ENCODE data around the gene INHBE.
"Not testable (repeated sequence)": the region's sequence is repeated elsewhere in the genome, so short reads cannot be mapped to it uniquely, and the experiment has no call there.

The INHBE gene

GRCh38 chr12:57441846-57442427 lies 13.2 kb upstream of the INHBE start:
- no peak overlapping the region for H3K4me3 ChIP-seq (ENCODE audit: extremely low read depth, insufficient read depth, low read length, poor library complexity, severe bottlenecking)
- no peaks in the 10 kb centered on the region for H3K36me3 ChIP-seq (ENCODE audit: control insufficient read depth, insufficient read depth, low read length)
- H3K4me1 ChIP-seq (ENCODE audit: control insufficient read depth, insufficient read depth, low read length, poor library complexity, severe bottlenecking): no peaks in the 10 kb centered on the region
- H3K27ac ChIP-seq (ENCODE audit: low read depth, low read length, severe bottlenecking): no peak overlapping the region
- WGBS, 2 experiments (ENCODE audit: insufficient coverage in 2 of 2): 33 to 67% methylated on average over 1 of the region's 1 CpG
- peaks cover 6% of the 10 kb centered on the region for H3K9me3 ChIP-seq (ENCODE audit: control insufficient read depth, low read length)

- not testable (repeated sequence) for H3K4me1 ChIP-seq (ENCODE audit: control insufficient read depth, insufficient read depth, low read length, poor library complexity, severe bottlenecking); H3K27ac ChIP-seq (ENCODE audit: low read depth, low read length, severe bottlenecking); H3K9me3 ChIP-seq (ENCODE audit: control insufficient read depth, low read length); H3K36me3 ChIP-seq (ENCODE audit: control insufficient read depth, insufficient read depth, low read length); H3K4me3 ChIP-seq (ENCODE audit: extremely low read depth, insufficient read depth, low read length, poor library complexity, severe bottlenecking)
- 96% methylated on average over 3 of the region's 6 CpGs; no CpG with 5 or more reads in 1 of the 2 experiments for WGBS, 2 experiments (ENCODE audit: insufficient coverage in 2 of 2)
Observed at GRCh38 chr12:57444337-57444736, 10.8 kb upstream of the INHBE start.

DNA sequence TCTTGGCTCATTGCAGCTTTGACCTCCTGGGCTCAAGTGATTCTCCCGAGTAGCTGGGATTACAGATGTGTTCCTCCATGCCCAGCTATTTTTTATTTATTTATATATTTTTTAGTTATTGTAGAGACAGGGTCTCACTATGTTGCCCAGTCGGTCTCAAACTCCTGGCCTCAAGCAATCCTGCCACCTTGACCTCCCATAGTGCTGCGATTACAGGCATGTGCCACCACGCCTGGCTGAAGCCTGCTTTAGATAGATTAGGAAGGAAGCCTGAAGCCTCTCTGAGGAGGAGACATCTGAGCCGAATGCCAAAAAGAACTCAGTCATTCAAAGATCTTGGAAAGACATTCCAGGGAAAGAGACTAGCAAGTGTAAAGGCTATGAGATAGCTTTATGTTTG lies 10.4 kb upstream of the INHBE start:
- H3K4me3 ChIP-seq (ENCODE audit: extremely low read depth, insufficient read depth, low read length, poor library complexity, severe bottlenecking): no peak overlapping the region
- no peaks in the 10 kb centered on the region for H3K36me3 ChIP-seq (ENCODE audit: control insufficient read depth, insufficient read depth, low read length)
- no peaks in the 10 kb centered on the region for H3K4me1 ChIP-seq (ENCODE audit: control insufficient read depth, insufficient read depth, low read length, poor library complexity, severe bottlenecking)
- WGBS, 2 experiments (ENCODE audit: insufficient coverage in 2 of 2): 94 to 100% methylated on average over 1 to 3 of the region's 5 CpGs
- H3K27ac ChIP-seq (ENCODE audit: low read depth, low read length, severe bottlenecking): no peak overlapping the region
- peaks cover 6% of the 10 kb centered on the region for H3K9me3 ChIP-seq (ENCODE audit: control insufficient read depth, low read length)

DNA sequence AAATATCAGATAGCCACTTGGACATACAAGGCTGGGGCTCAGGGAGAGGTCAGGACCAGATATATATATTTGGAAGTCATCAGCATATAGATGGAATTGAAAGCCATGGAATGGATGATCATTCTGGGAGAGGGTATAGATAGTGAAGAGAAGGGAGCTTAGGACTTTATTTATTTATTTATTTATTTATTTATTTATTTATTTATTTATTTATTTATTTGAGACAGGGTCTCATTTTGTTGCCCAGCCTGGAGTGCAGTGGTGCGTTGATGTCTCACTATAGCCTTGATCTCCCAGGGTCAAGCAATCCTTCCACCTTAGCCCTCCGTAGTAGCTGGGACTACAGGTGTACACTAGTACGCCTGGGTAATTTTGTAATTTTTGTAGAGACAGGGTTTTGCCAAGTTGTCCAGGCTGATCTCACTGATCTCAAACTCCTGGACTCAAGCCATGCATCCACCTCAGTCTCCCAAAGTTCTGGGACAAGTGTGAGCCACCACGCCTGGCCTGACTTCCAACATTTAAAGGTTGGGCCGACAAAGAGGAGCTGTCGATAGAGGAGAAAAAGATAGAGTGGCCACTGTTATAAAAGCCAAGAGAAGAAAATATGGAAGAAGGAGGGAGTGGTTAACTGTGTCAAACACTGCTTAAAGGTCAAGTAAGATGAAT lies 8.7 kb upstream of the INHBE start:
- H3K27ac ChIP-seq (ENCODE audit: low read depth, low read length, severe bottlenecking): no peak overlapping the region
- H3K36me3 ChIP-seq (ENCODE audit: control insufficient read depth, insufficient read depth, low read length): no peaks in the 10 kb centered on the region
- WGBS, 2 experiments (ENCODE audit: insufficient coverage in 2 of 2): 92 to 94% methylated on average over 3 to 4 of the region's 6 CpGs
- H3K4me3 ChIP-seq (ENCODE audit: extremely low read depth, insufficient read depth, low read length, poor library complexity, severe bottlenecking): no peak overlapping the region
- H3K4me1 ChIP-seq (ENCODE audit: control insufficient read depth, insufficient read depth, low read length, poor library complexity, severe bottlenecking): no peaks in the 10 kb centered on the region
- peaks cover 5% of the 10 kb centered on the region for H3K9me3 ChIP-seq (ENCODE audit: control insufficient read depth, low read length)

- H3K36me3 ChIP-seq (ENCODE audit: control insufficient read depth, insufficient read depth, low read length): no peaks in the 10 kb centered on the region
- H3K27ac ChIP-seq (ENCODE audit: low read depth, low read length, severe bottlenecking): no peak overlapping the region
- H3K4me3 ChIP-seq (ENCODE audit: extremely low read depth, insufficient read depth, low read length, poor library complexity, severe bottlenecking): no peak overlapping the region
- 100% methylated on average over 1 of the region's 2 CpGs; no CpG with 5 or more reads in 1 of the 2 experiments for WGBS, 2 experiments (ENCODE audit: insufficient coverage in 2 of 2)
- H3K9me3 ChIP-seq (ENCODE audit: control insufficient read depth, low read length): no peaks in the 10 kb centered on the region
- peaks cover 14% of the 10 kb centered on the region for H3K4me1 ChIP-seq (ENCODE audit: control insufficient read depth, insufficient read depth, low read length, poor library complexity, severe bottlenecking)
Observed at GRCh38 chr12:57448669-57449068, 6.4 kb upstream of the INHBE start.

- no peak overlapping the region for H3K27ac ChIP-seq (ENCODE audit: low read depth, low read length, severe bottlenecking)
- peaks cover 15% of the 10 kb centered on the region for H3K4me1 ChIP-seq (ENCODE audit: control insufficient read depth, insufficient read depth, low read length, poor library complexity, severe bottlenecking)
- H3K4me3 ChIP-seq (ENCODE audit: extremely low read depth, insufficient read depth, low read length, poor library complexity, severe bottlenecking): no peak overlapping the region
- no peaks in the 10 kb centered on the region for H3K36me3 ChIP-seq (ENCODE audit: control insufficient read depth, insufficient read depth, low read length)
- no peaks in the 10 kb centered on the region for H3K9me3 ChIP-seq (ENCODE audit: control insufficient read depth, low read length)
- 94 to 98% methylated on average over 7 of the region's 7 CpGs for WGBS, 2 experiments (ENCODE audit: insufficient coverage in 2 of 2)
Observed at GRCh38 chr12:57449375-57449774, 5.7 kb upstream of the INHBE start.

GRCh38 chr12:57450057-57450456 lies 5.0 kb upstream of the INHBE start:
- Histone ChIP-seq H3K4me1 (ENCODE audit: control insufficient read depth, insufficient read depth, low read length, poor library complexity, severe bottlenecking) (peaks cover 22% of the 10 kb centered on the region), H3K9me3 (ENCODE audit: control insufficient read depth, low read length) (no peaks in the 10 kb centered on the region), H3K27ac (ENCODE audit: low read depth, low read length, severe bottlenecking) (no peak overlapping the region), H3K4me3 (ENCODE audit: extremely low read depth, insufficient read depth, low read length, poor library complexity, severe bottlenecking) (no peak overlapping the region), H3K36me3 (ENCODE audit: control insufficient read depth, insufficient read depth, low read length) (no peaks in the 10 kb centered on the region)
- WGBS, 2 experiments (ENCODE audit: insufficient coverage in 2 of 2): 94 to 100% methylated on average over 3 of the region's 3 CpGs

DNA sequence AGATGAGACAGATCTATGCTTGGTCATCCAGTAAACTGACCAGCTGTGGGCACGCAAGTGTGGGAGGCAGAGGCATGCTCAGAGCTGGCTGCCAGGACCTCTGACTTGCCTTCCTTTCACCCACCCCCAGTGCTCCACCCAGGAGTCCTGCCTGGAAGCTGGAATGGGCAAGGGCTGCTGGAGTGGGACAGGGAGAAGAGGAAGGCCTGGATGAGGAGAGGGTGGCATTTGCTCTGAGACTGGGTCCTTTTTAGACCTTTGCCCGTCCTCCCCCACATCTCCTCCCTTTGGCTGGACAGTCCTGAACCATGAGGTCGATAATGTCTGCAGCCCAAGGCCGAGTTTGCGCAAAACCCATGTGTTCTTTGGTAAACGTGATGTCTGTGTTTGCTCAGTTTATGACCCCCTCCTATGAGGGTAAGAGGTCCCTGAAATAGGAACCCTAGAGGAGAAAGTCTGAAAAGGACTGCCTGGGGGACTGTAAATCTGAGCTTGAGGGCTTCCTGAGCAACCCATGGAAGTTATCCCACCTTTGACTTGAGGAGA lies 3.8 kb upstream of the INHBE start:
- no peaks in the 10 kb centered on the region for H3K36me3 ChIP-seq (ENCODE audit: control insufficient read depth, insufficient read depth, low read length)
- no peaks in the 10 kb centered on the region for H3K9me3 ChIP-seq (ENCODE audit: control insufficient read depth, low read length)
- H3K27ac ChIP-seq (ENCODE audit: low read depth, low read length, severe bottlenecking): no peak overlapping the region
- 85 to 88% methylated on average over 4 of the region's 6 CpGs for WGBS, 2 experiments (ENCODE audit: insufficient coverage in 2 of 2)
- H3K4me1 ChIP-seq (ENCODE audit: control insufficient read depth, insufficient read depth, low read length, poor library complexity, severe bottlenecking): peaks cover 28% of the 10 kb centered on the region
- H3K4me3 ChIP-seq (ENCODE audit: extremely low read depth, insufficient read depth, low read length, poor library complexity, severe bottlenecking): no peak overlapping the region

GRCh38 chr12:57452181-57452936 lies 2.7 kb upstream of the INHBE start:
- 46 to 62% methylated on average over 4 to 6 of the region's 9 CpGs for WGBS, 2 experiments (ENCODE audit: insufficient coverage in 2 of 2)

DNA sequence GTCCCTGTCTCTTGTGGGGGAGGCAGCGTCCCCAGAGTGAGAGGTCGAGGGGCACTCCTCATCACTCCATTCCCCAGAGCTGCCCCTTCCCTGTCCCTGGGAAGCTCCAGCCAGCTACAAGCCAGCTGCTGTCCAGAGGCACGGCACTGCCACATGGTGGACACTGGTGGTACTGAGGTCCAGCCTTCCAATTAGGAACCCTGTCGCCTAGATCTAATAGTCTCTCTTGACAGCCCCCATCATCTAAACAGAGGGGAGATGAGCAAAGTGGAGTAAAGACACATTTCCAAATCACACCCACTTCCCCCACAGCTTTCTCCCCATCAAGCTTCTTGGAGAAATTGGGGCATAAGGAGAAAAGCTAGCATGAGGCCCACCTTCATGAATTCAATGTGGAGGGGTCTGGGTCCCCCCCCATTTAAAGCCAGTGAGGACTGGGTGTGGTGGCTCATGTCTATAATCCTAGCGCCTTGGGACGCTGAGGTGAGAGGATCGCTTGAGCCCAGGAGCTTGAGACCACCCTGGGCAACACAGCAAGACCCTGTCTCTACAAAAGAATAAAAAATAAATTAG lies 2.1 kb upstream of the INHBE start:
- H3K36me3 ChIP-seq (ENCODE audit: control insufficient read depth, insufficient read depth, low read length): no peaks in the 10 kb centered on the region
- no peak overlapping the region for H3K4me3 ChIP-seq (ENCODE audit: extremely low read depth, insufficient read depth, low read length, poor library complexity, severe bottlenecking)
- H3K4me1 ChIP-seq (ENCODE audit: control insufficient read depth, insufficient read depth, low read length, poor library complexity, severe bottlenecking): peaks cover 28% of the 10 kb centered on the region
- H3K27ac ChIP-seq (ENCODE audit: low read depth, low read length, severe bottlenecking): peak overlapping the region; percentile 77
- no peaks in the 10 kb centered on the region for H3K9me3 ChIP-seq (ENCODE audit: control insufficient read depth, low read length)
- 30 to 49% methylated on average over 2 to 3 of the region's 7 CpGs for WGBS, 2 experiments (ENCODE audit: insufficient coverage in 2 of 2)

More at GRCh38 chr12:57452181-57452936, 2.7 kb upstream of the INHBE start:
- H3K4me1 ChIP-seq (ENCODE audit: control insufficient read depth, insufficient read depth, low read length, poor library complexity, severe bottlenecking): peaks cover 28% of the 10 kb centered on the region
- H3K4me3 ChIP-seq (ENCODE audit: extremely low read depth, insufficient read depth, low read length, poor library complexity, severe bottlenecking): no peak overlapping the region
- H3K36me3 ChIP-seq (ENCODE audit: control insufficient read depth, insufficient read depth, low read length): no peaks in the 10 kb centered on the region
- H3K9me3 ChIP-seq (ENCODE audit: control insufficient read depth, low read length): no peaks in the 10 kb centered on the region
- peak overlapping the region; percentile 77 for H3K27ac ChIP-seq (ENCODE audit: low read depth, low read length, severe bottlenecking)

Data from mesodermal cell (in vitro differentiated cells).